DOHH2 (cell line): Measurements from ENCODE around the gene ZBTB12.

Experiments
- EZH2phosphoT487 ChIP-seq: fragments of 200-600 bp; sonication (generic); IDR thresholded peaks from 2 replicates; pipeline ENCODE4 v1.6.1; 2017; ENCODE audit warnings: borderline replicate concordance, mild to moderate bottlenecking, antibody characterized with exemption, low read length, moderate library complexity, mixed read lengths
- TF ChIP-seq, protein P1 (sequence below): fragments of 200-600 bp; sonication (generic); IDR thresholded peaks from one replicate; pipeline ENCODE4 v1.5.1; 2014; ENCODE audit warnings: antibody characterized with exemption, mild to moderate bottlenecking, low read depth, low read length; ENCODE audit not compliant: poor library complexity, severe bottlenecking

DNA sequence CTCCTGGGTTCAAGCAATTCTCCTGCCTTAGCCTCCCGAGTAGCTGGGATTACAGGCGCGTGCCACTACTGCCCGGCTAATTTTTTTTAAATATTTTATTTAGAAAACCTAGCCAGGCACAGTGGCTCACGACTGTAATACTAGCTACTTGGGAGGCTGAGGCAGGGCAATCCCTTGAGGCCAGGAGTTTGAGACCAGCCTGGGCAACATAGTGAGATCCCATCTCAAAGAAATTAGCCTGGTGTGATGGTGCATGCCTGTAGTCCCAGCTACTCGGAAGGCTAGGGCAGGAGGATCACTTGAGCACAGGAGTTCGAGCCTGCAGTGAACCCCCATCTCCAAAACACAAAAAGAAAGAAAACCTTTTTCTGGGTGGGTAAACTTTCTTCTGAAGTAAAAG, 25.5 kb downstream of the ZBTB12 start:
- TF ChIP-seq, protein P1, sequence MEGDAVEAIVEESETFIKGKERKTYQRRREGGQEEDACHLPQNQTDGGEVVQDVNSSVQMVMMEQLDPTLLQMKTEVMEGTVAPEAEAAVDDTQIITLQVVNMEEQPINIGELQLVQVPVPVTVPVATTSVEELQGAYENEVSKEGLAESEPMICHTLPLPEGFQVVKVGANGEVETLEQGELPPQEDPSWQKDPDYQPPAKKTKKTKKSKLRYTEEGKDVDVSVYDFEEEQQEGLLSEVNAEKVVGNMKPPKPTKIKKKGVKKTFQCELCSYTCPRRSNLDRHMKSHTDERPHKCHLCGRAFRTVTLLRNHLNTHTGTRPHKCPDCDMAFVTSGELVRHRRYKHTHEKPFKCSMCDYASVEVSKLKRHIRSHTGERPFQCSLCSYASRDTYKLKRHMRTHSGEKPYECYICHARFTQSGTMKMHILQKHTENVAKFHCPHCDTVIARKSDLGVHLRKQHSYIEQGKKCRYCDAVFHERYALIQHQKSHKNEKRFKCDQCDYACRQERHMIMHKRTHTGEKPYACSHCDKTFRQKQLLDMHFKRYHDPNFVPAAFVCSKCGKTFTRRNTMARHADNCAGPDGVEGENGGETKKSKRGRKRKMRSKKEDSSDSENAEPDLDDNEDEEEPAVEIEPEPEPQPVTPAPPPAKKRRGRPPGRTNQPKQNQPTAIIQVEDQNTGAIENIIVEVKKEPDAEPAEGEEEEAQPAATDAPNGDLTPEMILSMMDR, result no peak
- no peak for TF ChIP-seq EZH2phosphoT487
